NOMO-1 (cell line): ENCODE measurements around the gene TTC13.
A peak's percentile ranks its signal among the peaks of the same experiment; 100 is the strongest.
"Not testable (repeated sequence)": the region's sequence is repeated elsewhere in the genome, so short reads cannot be mapped to it uniquely, and the experiment has no call there.

Experiments used
- DNase-seq, 2 experiments: peaks; one replicate each; lab custom pipeline; 2025; ENCODE audit not compliant: unreplicated experiment in 2 of 2; lab: John Stamatoyannopoulos, UW

Gene TTC13

GRCh38 chr1:230994860-230995259, 16.2 kb upstream of the TTC13 start:
- DNase-seq, result no peak

- no peak for DNase-seq
Observed at GRCh38 chr1:230992100-230992774, 13.6 kb upstream of the TTC13 start.

- no peak for DNase-seq
Observed at GRCh38 chr1:230987448-230987847, 8.8 kb upstream of the TTC13 start.

DNA sequence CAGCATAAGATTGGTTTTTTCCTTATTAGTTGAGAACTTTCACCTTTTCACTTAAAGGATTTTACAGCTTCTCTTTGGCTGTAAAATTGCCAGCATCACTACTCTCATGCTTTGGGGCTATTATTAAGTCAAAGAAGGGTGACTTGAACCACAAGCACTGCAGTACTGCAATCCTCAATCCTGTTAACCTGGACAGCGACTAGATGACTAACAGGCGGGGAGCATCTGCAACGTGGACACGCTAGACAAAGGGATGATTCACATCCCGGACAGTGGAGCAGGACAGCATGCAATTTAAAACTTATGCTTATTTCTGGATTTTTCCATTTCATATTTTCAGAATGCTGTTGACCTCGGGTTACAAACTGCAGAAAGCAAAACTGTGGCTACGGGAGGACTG, 8.3 kb upstream of the TTC13 start:
- no peak for DNase-seq

DNA sequence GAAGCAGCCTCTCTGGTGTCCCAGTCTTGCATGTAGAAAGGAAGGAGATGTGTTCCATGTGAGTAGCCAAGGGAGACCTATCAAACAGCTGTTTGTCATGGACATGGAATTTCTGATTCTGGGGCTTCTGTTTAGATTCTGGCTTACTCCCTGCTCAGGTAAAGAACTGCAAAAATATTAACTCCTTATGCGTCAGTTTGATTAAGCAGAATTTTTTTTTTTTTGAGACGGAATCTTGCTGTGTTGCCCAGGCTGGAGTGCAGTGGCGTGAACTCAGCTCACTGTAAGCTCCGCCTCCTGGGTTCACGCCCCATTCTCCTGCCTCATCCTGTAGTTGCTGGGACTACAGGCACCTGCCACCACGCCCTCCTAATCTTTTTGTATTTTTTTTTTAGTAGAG, 7.0 kb upstream of the TTC13 start:
- no peak for DNase-seq

GRCh38 chr1:230984622-230985515, 6.2 kb upstream of the TTC13 start:
- DNase-seq, result not testable (repeated sequence)

- no peak for DNase-seq
Observed at GRCh38 chr1:230983811-230984210, 5.2 kb upstream of the TTC13 start.

DNA sequence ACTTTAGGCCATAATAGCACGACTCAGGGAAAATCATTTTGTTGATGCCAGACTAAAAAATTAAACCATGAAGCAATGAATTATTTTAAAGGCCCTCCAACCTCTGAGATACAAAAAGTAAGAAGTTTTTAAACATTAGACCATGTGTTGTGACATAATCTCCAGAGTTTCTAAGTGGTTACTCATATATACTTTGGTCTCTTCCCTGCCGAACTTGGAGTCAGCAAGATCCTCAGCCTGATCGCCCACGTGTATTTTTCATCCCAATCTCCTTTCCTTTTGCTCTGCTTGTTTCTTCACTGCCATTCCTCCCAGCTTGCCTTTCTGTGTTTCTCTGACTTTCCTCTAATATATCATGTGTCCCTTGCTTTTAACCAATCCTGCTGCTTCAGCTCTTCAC, 4.0 kb upstream of the TTC13 start:
- DNase-seq, result no peak

GRCh38 chr1:230979952-230980351, 1.3 kb upstream of the TTC13 start:
- DNase-seq, result no peak

DNA sequence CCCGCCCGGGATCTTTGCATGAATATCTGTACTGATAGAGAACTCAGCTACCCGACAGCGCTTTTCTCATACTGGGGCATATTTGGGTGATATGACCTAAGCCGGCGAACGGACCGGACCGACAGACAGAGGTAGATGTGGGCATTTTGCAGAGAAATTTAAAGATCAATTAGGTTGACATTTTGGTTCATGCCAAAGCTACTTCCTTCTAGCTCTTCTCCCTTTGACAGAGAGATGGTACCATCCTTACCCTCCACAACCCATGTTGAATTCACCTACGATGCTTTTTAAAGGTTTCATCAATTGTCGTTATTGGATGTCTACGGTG, 692 bp upstream of the TTC13 start:
- DNase-seq, result peak in 1 of 2 experiments; percentile 42

DNA sequence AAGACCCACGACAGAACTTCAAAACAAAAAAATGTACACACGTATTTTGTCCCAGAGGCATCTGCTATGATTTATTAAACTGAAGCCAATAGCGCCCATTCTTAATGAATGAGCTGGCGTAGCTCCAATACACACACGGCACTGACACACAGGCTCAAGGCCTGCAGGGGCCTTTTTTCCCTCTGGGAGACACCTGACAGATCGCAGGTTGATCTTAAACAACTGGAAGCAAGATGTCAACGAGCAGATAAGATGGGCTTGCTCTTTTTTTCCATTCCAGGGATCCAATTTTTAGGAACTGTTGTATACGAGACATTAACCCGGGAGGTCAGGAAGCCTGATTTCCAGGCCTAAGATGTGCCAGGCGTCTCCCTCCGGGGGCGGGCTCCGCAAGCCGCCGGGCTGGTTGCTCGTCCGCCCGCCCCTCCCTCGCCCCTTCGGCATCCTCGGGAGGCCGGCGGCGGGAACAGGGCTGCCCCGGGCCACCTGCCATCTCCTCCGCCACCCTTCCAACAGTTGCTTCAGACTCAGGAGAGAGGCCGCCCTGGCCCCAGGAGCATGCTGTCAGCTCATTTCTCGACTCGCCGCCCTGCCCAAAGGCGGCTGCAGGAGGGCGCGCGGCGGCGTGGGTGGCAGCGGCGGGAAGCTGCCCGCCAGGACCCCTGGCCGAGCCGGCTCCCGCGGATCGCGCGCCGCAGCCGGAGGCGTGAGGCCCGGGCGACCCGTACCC, 735 bp downstream of the TTC13 start:
- DNase-seq, result peak; percentile 4 to 25

DNA sequence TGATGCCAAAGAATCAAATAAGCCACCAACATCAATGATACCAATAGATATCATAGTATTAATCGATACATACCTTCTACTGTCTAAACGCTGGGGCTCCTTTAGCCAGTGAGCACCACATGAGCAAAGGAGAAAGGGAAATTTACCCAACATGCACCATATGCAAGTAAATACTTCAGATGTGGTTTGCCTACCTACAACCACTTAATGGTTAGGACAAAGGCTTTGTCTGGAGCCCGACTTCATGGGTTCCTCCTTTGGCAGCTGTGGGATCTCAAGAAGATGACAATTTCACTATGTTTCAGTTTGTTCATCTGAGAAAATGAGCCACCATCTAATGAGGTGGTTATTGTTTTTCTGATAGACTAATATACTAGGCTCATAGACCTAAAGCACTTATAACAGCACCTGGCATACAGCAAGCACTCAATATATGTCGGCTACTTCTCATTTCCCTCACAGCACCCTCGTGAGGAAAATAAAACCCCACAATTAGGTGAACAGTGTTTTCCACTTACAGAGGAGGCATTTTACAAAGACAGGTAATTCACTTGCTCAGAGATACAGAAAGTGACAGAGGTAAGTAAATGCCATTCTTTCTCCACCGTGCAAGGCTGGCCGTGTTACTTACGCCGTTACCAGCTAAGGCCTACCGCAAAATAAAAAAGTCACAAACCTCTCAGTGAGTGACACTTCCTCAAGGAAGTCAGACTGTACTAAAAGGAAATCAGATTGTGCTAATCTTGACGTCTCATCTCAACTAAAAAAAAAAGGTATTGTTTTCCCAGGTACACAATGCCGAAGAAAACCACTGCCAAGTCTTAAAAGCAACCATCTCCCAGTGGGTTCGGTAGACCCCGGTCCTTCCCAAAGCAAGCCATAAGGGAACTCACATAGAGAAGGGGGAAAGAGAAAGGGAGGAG, 1.6 kb downstream of the TTC13 start:
- DNase-seq, result peak; percentile 49 to 57

GRCh38 chr1:230976360-230976759, 2.3 kb downstream of the TTC13 start:
- no peak for DNase-seq

GRCh38 chr1:230975636-230976035, 3.0 kb downstream of the TTC13 start:
- DNase-seq, result no peak

GRCh38 chr1:230972855-230973271, 5.8 kb downstream of the TTC13 start:
- DNase-seq, result peak; percentile 21 to 94

GRCh38 chr1:230971771-230972170, 6.9 kb downstream of the TTC13 start:
- no peak for DNase-seq

DNA sequence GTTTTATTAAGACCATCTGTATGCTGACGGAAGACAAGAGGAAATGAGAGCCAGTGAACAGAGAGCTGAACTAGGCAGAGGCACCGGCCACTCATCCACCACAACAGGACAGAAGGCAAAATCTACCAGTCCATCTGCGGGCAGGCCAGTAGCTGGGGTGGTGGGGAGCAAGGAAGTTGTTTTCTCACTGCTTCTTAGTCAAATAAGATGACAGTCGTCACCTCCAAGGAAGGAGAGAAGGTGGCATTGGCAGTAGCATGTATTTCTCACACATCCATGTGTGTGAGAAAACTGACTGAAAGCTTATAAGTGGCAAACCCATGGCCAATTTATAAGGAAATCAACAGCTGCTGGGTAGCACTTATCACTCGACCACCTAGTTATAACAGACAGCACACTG, 8.2 kb downstream of the TTC13 start:
- DNase-seq, result no peak

- no peak for DNase-seq
Observed at GRCh38 chr1:230966358-230966873, 12.2 kb downstream of the TTC13 start.

GRCh38 chr1:230965535-230965934, 13.1 kb downstream of the TTC13 start:
- DNase-seq, result no peak

- DNase-seq, result no peak
Observed at GRCh38 chr1:230964896-230965295, 13.8 kb downstream of the TTC13 start.
